GM11168 (cell line): Measurements from ENCODE around the gene GJC2.

Experiments
- in situ Hi-C: fragments of 300-500 bp; cut with MboI; formaldehyde crosslinking; loops from one replicate; pipeline ENCODE4 v1.12.0; 2022; ENCODE audit warnings: low sequenced_read_pairs; ENCODE audit not compliant: unreplicated experiment

The GJC2 gene

DNA sequence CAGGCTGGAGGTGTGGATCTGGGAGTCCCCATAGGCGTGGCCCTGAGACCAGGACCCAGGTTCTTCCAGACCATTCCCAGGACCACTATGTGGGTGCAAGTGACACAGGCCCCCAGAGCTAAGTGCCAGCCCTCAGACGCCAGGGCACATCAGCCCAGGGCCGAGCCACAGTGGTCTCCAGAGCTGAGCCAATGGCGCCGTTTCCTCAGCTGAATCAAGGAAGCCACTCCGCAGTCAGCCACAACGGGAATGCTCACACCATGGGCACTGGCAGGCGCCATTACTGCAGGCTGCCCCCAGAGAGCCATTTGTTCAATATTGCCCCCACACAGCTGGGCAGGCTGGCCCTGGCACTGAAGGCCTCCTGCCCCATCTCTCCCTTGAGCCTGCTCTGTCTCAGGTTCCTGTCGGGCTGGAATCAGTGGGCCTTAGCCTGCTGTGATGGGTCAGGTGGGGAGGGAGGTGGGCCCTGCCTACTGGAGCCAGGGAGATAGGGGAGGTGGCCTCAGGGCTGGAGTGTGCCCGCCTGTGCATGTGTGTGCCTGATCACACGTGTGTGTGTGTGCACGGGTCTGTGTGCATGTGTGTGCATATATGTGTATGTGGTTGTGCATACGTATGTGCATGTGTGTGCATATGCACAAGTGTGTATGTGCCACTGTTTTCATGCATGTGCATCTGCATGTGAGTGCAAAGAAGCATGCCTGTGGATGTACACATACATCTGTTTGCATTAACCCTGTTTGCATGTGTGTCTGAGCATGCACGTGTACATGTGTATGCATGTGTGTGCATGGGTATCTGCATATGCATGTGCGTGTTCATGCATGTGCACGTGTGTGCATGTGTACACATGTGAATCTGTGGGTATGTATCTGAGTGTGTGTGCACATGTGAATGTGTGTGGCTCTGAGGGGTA lies 6.1 kb downstream of the GJC2 start:
- in situ Hi-C loops, result no loop called here

DNA sequence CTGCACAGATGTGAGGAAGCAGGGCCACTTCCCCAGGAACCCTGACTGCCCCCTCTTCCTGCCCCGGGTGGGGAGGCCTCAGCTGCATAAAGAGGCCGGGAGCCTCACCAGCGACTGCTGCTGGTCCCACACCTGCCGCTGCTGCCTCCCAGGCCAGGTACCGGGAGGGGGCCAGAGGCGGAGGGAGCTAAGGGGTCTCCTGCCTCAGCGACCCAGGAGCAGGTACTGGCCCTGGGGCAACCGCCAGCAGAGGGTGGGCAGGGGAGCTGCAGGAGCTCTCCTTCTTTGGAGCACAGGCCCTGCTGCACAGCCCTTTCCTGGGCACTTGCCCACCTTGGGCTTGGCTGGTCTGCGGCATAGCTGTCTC lies 6.8 kb downstream of the GJC2 start:
- in situ Hi-C loops, result no loop called here

DNA sequence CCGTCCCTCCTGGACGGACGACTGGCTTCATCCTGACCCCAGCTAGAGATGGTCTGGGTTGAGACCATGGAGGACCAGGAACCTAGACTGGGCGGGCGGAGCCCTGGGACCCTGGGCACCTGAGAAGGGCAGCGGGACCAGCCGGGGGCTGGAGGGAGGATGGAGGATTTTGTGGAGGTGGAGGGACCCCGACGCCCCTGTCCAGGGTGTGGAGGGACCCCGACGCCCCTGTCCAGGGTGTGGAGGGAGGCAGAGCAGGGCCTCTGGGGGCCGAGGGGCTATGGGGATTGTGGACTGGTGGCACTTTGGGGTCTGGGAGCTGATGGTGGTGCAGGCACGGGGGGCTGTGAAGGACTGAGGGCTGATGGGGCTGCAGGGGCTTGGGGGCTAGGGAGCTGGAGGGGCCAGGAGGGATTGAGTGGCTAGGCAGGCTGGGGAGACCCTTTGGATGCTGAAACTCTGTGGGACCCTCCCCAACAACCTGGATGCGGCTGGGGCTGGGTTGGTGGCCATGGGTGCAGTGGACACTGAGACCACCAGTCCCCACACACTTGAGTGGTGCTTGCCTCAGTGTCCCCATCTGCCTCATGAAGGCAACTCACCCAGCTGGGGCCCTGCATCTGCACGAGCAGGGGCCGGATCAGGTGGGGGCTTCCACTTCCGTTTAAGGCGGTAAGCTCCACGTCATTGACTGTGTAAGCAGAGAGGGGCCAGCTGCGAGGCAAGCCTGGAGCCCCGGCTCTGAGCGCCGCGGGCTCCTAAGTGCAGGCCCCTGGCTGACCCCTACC lies 7.4 kb downstream of the GJC2 start:
- in situ Hi-C loops, result no loop called here

DNA sequence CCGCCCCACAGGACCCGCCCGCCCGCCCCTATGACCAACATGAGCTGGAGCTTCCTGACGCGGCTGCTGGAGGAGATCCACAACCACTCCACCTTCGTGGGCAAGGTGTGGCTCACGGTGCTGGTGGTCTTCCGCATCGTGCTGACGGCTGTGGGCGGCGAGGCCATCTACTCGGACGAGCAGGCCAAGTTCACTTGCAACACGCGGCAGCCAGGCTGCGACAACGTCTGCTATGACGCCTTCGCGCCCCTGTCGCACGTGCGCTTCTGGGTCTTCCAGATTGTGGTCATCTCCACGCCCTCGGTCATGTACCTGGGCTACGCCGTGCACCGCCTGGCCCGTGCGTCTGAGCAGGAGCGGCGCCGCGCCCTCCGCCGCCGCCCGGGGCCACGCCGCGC lies 8.0 kb downstream of the GJC2 start:
- in situ Hi-C loops, result no loop called here

DNA sequence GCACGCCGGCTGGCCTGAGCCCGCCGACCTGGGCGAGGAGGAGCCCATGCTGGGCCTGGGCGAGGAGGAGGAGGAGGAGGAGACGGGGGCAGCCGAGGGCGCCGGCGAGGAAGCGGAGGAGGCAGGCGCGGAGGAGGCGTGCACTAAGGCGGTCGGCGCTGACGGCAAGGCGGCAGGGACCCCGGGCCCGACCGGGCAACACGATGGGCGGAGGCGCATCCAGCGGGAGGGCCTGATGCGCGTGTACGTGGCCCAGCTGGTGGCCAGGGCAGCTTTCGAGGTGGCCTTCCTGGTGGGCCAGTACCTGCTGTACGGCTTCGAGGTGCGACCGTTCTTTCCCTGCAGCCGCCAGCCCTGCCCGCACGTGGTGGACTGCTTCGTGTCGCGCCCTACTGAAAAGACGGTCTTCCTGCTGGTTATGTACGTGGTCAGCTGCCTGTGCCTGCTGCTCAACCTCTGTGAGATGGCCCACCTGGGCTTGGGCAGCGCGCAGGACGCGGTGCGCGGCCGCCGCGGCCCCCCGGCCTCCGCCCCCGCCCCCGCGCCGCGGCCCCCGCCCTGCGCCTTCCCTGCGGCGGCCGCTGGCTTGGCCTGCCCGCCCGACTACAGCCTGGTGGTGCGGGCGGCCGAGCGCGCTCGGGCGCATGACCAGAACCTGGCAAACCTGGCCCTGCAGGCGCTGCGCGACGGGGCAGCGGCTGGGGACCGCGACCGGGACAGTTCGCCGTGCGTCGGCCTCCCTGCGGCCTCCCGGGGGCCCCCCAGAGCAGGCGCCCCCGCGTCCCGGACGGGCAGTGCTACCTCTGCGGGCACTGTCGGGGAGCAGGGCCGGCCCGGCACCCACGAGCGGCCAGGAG lies 8.6 kb downstream of the GJC2 start:
- in situ Hi-C loops, result no loop called here

DNA sequence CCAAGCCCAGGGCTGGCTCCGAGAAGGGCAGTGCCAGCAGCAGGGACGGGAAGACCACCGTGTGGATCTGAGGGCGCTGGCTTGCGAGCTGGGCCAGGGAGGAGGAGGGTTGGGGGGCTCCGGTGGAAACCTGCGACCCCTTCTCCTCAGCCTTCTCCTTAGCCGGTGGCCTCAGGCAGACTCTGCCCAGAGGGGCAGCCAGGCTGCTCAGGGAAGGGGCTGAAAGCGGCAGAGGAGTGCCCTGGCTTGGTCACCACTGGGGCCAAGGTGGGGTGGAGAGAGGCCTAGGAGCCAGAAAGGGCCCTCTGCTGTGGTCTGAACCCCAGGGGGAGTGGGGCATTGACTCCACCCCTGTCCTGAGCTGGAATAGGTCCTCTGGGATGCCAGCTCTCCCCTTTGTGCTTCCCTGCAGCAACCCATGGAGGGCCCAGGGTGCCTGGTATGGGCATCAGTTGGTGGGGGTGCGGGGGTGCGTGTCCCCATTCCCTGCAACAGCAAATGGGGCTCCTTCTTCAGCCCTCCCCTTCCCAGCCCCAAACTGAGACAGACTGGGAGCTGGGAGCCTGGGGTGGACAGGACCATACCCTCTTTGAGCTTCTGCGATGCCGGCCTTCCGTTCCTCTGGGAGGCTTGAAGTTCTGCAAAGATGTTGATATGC lies 9.4 kb downstream of the GJC2 start:
- in situ Hi-C loops, result no loop called here

DNA sequence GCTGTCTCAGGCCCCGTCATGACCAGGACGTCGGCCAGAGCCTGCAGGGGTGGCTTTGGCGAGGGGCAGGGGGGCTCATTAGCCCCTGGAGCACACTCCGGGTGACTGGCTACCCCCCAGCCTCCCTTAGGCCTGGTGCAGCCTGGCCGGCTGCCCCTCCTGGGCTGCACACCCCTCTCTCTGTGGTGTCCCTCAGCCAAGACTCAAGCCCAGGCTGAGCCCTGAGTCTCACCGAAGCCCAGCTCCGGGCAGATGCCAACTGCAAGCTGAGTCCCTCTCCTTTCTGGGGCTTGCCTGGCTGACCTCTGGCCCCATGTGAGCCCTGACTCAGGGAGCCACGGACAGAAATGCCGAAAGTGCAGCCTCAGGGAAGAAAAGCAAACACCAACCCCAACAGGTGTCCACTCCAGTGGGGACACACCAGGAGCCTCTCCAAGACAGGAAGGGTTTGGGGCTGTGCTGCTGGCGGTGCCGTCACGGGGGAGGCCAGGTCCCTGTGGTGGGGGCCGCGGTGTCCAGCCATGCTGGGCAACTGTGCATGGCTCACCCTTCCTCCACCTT lies 10.6 kb downstream of the GJC2 start:
- in situ Hi-C loops, result no loop called here

DNA sequence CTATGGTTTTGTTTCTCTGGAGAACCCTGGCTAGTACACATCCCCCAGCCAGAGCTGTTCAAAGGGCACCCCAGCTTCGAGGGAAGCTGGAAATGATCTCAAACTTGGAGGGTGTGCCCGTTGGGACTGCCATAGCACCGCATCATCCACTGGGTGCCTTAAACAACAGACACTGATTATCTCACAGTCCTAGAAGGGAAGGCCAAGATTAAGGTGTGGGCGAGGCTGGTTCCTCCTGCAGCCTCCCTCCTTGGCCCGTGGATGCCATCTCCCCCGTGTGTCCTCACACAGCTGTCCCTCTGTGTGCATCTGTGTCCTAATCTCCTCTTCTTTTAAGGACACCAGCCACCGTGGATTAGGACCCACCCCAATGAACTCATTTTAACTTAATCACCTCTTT lies 11.6 kb downstream of the GJC2 start:
- in situ Hi-C loops, result no loop called here

DNA sequence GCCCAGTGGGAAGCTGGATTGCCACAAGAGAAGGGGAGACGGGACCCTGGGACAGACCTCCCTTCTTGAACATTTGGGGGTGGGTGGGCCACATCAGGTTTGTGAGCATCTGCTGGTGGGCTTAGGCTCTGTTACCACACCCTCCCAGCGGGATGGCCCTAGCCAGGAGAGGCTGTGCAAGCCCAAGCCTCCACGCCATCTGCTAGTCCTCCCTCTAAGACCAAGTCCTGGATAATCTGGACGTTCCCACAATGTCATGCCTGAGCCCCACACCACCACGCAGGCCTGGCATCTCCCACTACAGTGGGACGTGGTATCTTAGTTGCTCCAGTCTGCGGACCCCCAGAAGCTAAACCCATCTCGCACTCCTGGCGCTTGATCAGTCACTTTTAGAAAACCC lies 12.1 kb downstream of the GJC2 start:
- in situ Hi-C loops, result no loop called here

DNA sequence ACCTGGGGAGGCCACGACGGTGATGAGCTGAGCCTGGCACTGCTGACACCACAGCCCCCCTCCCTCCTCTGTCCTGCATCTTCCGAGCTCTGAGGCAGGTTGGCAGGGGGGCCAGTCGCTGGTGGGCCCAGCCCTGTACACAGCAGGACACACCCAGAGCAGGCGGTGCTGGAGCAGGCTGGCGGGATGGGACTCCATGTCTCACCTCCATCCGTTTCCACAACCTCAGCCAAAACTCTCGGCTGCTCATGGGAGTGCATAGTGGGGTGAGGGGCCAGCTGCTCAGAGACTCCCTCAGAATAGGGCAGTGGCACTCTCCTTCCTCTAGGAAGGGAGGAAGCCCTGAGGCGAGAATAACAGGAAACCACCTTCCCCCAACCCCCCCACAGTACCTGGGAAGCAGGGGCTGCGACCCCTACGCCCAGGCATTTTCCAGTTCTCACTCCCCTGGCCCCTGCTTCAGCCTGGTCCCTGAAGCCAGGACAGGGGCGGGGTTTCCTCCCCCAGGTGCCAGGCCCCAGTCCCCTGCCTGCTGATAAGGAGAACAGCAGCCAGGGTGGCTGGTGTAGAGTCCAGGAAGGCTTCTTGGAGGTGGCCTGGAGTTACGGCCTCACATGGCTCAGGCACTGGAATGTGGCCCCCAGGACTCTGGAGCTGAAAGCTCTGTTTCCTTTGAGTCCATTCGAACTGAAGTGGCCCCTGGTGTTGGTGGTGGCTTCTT lies 12.7 kb downstream of the GJC2 start:
- in situ Hi-C loops, result no loop called here

DNA sequence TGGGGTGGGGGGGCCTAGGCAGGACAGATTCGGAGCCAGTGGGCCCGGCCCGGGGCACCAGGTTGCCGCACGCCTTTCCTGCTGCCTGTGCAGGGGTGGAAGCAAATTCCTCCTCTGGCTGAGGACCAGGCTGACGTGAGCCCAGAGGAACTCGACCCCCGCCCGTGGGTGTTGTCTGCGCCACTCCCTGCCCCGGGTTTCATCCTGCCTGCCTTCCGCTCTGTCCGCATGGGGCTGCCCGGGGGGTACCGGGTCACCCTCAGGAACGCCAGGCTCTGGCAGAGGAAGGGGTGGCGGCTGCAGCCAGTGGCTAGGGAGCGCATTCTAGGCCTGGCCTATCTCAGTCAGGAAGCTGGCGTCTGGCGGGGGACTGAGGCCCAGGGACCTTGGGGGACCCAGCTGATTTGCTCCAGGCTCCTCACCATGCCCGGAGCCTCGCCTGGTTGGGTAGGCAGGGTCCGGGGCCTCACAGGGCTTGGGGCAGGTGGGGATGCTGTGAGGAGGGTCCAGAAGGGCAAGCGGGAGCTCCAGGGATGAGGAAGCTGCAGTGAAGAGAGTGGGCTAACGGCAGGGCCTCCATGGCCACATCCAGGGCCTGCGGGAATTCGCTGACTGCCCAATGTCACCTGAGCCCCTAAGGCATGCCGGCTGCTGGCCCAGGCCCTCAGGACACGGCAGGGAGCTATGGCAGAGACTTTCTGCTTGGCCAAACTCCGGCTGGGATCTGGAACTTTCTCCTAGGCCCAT lies 13.4 kb downstream of the GJC2 start:
- in situ Hi-C loops, result no loop called here

DNA sequence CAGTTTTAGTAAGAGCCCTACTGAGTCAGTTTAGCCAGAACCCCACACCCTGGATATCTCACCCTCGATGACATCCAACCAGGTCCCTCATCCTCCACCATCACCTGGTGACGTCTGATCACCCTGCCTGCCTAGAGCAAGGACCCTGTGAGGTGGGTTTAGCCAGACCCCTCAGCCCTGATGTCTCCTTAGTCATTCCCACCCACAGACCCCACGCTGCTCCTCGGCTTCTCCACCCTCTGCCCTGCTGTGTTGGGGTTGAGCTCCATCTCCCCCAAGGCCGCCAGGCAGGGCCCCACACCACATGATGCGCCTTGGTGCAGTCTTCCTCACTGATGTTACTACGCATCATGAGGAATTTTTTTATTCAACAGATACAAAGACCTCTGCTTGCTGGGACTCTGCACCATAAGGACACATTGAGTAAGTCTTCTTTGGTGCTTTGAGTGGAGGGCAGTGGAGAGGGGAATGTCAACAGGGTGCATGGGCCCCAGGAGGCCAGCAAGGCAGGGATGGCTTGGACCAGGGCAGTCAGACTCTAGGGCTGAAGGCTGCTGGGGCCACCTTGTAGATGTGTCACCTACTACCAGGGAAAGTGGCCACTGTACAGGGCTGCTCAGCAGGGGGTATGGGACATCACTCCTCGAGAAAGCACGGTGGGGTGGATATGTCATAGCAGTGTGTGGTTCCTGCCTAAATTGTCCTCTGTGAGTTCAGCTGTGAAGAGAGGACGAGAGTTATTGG lies 14.2 kb downstream of the GJC2 start:
- in situ Hi-C loops, result no loop called here

DNA sequence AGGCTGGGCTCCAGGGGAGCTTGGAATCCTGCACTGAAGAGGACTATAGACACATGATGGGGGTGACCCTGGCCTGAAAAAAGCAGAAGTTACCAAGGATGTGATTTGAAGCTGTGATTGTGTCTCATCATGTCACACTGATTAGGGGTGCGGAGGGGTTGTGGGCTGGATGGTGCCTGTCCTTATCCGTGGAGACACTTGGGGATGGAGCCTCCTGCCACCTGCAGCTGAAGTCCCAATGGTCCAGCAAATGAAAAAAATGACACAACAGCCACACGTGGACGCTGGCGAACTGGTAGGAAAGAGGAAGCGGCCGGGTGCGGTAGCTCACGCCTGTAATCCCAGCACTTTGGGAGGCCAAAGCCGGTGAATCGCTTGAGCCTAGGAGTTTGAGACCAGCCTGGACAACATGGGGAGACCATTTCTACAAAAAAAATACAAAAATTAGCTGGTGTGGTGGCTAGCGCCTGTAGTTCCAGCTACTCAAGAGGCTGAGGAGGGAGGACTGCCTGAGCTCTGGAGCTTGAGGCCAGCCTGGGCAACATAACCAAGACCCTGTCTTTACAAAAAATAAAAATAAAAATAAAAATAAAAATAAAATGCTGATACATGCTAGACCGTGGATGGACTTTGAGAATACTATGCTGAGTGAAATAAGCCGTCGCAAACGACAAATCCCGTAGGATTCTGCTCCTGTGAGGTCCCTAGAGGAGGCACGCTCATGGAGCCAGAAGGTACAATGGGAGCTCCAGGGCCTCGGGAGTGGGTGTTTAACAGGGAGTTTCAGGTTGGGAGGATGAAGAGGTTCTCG lies 15.0 kb downstream of the GJC2 start:
- in situ Hi-C loops, result loop anchor here (5.0 kb wide), 1 partner anchor 32 kb away; no protein-coding TSS in a partner anchor

DNA sequence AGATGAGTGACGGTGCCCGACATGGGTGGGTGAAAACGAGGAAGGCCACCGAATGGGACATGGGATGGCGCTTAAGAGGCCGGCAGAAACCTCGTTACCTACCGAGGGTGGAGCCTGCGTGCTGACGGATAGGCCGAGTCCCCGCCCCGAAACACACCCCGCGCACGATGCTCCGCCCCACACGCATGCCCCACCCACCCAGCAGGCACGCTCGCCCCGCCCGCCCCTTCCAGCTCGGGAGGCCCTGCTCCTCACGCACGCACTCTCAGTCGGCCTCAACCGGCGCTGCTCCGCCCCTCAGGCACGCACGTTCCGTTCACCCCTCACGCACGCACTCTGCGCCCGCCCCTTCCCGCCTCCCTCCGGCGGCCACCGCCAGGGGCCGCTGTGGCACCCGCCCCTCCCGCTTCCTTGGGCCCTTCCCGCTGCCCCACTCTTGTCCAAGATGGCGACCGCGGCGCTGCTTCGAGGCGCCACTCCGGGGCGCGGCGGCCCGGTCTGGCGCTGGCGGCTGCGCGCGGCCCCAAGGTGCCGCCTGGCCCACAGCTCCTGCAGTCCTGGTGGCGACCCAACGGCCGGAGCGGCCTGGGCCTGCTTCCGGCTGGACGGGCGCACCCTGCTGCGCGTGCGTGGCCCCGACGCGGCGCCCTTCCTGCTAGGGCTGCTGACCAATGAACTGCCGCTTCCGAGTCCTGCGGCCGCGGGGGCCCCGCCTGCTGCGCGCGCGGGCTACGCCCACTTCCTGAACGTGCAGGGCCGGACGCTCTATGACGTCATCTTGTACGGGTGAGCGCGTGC lies 15.8 kb downstream of the GJC2 start, which contains the start of gene IBA57:
IBA57 (plus strand) TSS at position 433 of the 798 bp plus-strand sequence; CDS start at position 446, 13 bp downstream.
- in situ Hi-C loops, result loop anchor here (5.0 kb wide), 1 partner anchor 33 kb away; no protein-coding TSS in a partner anchor

DNA sequence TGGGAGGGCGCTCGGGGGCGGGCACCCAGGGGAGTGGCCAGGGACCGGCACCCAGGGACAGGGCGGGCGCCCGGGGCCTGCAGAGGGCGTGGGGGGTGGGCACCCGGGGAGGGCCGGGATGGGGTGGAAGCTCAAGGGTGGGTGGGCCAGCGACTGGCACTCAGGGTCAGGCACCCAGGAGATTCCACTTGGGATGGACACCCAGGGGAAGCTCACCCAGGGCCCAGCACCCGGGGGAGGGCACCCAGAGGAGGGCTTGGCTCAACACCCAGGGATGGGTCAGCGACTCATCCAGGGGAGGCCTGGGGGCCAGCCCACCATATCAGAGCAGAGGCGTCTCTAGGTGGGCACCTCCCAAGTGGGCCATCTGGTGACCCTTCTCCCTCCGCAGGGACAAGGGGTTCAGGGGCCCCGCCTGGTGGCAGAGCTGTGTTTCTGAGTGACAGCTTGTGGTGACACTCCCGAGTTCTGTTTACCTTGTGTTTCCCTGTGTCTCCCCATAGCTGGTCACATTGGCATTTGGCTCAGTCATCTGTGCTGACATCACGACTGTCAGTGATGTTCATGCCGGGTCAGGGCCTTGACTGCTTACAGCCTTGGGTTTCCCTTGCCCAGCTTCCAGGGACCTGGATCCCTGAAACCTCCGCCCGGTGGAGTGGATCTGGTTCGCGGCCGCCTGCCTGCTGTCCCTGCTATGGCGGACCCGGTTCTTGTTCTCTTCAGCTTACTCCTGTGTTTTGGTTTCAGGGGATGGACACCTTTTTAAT lies 16.6 kb downstream of the GJC2 start:
- in situ Hi-C loops, result loop anchor here (5.0 kb wide), 1 partner anchor 34 kb away; no protein-coding TSS in a partner anchor
